GM10847 (cell line): ENCODE data around the gene PANX1.

Experiments used
- POLR2A ChIP-seq: IDR thresholded peaks from 2 replicates; pipeline ENCODE4 v1.6.1; 2011; ENCODE audit not compliant: insufficient read length; ENCODE audit errors: extremely low read depth

Gene PANX1

DNA sequence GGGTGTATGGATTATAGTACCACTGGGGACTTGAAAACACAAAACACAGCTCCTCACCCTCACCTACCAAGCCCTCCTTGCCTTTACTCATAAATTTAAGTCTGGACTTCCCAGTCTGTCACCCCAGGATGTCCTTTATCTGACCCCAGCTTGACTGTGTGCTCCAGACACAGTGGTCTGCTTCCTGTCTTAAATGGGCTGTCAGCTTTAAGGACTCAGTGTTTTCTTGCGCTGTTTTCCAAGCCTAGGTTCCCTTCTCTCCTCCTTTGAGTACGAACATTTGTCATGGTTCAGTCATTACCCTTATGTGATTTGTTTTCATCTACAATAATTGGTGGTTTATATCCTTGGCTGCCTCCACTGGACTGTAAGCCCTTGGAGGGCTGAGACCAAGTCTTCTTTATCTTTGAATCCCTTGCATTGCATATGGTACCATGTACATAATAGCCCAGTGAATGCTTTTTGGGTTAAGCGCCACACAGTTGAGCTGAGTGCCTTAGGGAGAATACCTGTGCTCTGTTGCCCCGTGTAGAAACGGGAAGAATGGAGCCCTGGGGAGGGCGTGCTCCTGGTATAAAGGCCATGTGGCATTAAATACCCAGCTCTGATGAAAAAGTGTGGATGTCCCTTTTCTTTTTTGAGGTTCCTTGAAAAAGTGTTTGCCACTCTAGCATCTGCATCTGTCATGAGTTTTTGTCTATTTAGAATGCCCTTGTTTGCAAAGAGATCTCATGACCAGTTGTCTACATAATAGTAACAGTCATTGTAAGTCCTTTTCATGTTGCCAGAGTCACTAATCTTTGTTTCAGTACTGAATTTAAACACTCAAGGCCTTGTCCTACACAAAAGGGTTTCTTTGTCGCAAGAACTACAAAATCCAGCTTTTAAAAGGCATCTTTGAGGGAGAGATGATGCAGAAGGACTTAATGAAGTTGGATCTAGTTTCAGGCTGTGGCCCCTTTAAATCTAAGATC is 14.0 kb downstream of the PANX1 start:
- no peak for TF ChIP-seq POLR2A

DNA sequence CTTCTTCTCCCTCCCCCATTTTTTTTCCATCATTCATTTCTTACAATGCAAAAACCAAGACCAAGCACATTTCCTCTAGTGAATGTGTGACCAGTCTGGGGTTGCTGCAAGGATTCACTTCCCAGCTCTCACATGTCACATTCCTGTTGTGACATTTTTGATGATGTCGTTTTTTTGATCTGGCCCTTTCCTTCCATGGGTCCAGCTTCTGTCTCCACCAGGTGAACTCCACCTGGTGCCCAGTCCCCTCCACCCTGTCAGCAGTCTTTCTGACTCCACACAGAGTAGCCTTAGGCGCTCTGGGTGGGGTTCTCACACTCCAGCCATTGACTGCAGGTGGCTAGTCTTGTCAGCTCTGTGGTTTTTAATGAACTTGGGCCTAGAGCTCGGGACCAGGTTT is 15.6 kb downstream of the PANX1 start:
- TF ChIP-seq POLR2A = no peak

DNA sequence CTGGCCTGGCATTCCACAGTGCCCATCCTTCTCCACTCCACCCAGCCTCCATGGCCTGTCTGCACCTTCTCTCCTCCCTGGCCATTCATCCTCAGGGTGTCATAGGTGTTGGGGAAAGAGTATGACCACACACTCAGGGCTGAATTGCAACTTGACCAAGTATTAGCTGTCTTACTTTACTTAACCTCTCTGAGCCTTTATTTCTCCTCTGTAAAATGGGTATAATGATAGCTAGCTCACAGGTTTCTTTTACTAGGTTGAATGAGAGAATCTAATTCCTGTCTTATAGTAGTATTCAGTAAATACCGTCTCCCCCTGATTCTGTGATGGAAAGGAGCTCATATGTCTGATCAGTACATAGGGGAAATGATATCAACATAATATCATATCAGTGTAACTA is 16.0 kb downstream of the PANX1 start:
- TF ChIP-seq POLR2A = no peak

DNA sequence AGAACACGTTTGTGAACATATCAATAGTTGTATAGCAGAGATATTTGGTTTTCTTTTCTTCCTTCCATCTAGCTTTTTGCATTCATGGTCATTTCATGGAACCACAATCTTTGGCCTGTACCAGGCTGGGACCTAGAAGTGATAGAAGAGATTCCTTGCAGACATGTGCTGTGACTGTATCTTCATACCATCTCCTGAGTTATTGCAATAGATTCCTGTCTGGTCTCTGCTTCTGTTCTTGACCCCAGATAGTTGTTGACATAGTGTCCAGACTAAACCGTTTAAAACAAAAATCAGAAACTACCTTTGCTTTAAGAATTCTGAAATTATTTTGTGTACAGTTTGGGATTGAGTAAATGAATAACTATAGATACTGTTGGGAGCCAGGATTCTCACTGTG is 16.8 kb downstream of the PANX1 start:
- TF ChIP-seq POLR2A = no peak

DNA sequence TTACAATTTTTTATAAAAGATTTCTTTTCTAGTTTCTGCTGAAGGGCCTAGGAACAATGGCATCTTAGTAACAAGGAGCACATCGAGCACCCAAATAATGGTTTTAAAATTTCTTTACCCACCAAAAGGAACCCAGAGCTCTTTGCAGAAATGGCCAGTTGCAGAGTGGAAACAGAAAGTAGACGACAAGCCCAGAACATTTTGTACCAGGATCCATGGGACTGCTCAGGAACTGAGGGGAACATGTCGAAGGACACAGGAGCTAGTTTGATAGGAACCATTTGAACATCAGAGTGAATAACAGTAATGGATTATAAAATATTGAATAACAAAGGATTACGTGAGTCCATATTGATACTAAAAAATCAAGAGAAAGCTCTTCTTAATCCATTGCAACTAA is 17.3 kb downstream of the PANX1 start:
- no peak for TF ChIP-seq POLR2A

DNA sequence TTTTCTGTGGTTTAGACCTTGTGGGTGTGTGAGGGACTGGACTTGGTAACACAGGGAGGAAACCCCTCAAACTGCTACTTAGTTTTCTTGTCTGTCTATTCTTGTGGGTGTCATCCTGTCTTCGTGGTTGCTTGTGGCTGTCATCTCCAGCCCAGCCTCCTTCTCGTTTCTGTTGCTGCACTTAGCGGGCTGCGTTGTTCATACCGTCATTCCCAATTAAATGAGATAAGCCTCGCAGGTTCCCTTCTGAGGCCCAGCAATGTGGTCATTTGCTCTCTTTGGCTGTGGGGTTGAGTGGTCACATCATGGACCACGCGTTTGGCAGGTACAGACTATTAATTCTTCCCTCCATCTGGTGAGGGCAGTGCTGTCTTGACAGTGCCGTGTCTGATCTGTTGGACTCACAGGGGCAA is 18.8 kb downstream of the PANX1 start:
- TF ChIP-seq POLR2A = no peak

DNA sequence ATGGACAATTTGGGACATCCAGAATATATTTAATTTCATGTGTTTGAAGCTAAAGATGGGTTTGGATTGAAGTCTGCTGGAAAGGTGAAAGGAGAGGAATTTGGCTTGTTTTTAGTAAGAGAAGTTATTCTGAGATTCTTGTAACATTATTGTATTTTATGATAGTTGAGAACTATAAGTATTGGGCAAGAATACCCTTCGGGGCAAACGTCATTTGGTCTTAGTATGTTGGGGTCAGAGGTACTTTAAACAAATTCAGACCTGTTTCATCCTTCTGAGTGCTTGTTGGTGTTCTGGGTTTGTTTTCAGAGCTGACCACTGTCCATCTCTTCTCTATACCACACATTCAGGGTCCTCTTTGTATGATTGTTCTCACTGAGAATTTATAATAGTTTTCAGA is 19.5 kb downstream of the PANX1 start:
- TF ChIP-seq POLR2A = no peak

DNA sequence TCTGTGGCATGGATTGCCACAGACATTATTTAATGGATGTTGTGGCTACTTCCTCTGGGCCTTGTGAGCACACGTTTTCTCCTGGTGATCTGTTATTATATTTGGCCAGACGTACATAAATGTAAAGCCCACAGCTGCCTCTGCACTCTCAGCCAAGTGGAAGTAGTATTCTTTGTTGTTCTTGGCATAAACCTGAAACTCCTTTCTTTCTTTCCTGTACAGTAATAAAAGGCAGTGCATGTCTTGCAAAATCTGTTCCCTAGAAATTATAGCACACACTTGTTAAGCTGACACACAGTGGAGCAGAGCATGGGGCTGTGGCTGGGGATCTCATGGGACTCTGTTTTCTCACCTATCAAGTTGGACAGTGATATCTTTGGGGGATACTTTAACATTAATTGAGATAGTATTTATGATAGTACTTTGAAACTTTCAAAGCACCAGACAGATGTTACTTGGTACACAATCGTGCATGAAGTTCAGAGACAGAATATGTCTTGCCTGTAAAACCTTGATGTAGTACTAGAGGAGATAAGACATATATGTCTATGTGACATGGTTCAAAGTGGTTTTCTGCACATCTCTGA is 20.9 kb downstream of the PANX1 start:
- no peak for TF ChIP-seq POLR2A

DNA sequence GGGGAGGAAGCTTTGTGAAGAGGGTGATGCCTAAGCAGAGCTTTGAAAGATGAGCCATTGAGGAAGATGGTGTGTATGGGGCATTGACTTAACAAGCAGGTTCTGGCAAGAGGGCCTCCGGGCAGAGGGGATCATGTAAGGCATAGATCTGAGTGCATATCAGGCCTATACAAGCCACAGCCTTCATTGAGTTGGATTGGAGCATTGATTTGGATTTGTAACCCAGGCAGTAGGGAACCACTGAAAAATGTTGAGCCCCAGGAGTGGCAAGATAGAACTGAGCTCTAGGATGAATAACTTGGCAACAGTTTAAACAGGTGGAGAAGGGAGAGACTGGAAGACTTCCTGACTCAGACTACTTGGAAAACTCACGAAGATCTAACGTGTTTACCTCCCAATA is 21.4 kb downstream of the PANX1 start:
- TF ChIP-seq POLR2A = no peak

DNA sequence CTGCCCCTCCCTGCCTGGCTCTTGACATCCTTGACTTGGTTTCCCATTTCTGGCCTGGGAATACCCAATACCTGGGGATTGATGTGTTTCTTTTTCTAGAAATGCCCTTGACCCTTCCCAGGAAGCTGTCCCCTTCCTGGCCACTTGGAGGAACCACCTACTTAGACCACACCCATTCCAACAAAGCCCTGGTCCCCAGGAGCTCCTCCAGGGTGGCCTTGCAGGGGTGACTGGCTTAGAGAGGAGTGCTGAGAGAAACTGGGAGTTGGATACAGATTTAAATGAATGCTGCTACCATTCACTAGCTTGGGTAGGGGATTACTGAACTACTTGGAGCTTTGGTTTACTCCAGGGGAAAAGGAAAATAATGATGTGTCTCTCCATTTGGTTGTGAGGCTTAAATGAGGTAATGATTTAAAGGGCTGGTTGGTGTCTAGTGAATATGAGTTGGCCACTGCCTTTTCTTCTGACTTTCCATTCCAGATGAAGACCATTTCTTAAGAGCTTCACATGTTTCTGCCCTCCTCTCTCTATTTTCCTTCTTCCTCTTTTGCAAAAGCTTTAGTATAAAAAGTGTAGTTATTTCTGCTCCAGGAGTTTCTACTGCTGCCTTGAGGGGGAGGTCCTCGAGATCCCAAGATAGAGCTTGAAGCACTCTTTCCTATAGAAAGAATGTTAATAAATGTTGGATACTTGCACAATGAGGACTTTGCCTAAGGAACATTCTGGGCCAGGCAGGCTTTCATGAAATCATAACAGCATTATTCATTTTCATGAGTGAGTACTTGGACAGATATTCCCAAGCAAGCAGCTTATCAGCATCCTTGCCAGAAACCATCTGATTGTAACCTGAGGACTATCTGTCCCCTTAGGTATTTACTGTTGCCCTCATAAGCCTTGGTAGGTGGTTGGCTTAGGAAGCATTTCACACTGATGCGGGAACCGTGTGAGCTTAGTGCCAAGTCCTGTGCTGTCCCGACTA is 22.4 kb downstream of the PANX1 start:
- TF ChIP-seq POLR2A = no peak

DNA sequence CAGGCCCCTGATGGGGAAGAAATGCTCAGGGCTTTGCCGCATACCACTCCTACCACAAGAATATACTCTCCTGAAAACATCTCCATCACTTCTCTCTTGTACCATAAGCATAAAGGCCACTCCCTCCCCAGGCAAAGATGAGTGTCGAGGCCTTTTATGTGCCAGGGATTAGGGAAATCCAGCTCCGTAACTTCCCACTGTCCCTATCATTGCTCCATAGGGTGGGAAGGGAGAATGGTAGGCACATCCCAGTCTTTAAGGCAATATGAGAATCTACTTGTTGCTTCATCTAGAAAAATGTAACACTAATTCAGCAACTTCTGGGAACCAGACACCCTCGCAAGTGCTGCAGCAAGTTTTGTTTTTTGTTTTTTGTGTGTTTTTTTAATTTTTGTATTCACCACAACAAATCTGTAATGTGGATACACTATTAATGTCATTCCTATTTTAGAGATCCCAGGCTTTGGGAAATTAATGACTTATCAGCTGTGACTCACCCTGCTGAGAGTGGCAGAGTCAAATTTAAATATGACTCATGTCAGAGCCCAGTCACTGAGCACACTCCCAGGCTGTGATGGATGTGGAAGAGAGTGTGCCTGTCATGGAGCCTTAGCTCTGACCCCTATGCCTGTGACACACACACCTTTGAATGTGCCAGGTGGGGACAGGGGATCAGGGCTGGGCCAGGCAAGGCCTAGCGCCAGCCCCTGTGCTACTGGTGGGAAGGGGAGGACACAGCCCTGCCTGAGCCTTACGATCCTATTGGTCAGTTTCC is 23.4 kb downstream of the PANX1 start:
- no peak for TF ChIP-seq POLR2A

DNA sequence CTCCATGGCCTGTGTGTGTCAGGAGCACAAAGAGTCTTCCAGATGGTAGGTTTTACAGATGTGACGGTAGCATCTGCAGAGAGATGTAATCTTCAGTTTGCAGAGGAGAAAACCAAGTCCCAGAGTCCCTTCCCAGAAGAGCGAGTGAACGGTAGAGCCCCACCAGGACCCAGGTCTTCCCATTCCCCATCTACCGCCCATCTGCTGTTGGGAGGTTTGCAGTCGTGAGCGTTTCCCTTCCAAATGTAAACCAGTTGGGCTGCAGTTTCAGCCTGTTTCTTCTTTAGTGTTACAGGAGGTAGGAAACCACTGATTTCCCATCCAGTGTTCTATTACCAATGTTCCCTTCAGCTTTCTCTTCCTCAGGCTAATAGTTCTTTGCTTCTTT is 24.0 kb downstream of the PANX1 start:
- TF ChIP-seq POLR2A = no peak

DNA sequence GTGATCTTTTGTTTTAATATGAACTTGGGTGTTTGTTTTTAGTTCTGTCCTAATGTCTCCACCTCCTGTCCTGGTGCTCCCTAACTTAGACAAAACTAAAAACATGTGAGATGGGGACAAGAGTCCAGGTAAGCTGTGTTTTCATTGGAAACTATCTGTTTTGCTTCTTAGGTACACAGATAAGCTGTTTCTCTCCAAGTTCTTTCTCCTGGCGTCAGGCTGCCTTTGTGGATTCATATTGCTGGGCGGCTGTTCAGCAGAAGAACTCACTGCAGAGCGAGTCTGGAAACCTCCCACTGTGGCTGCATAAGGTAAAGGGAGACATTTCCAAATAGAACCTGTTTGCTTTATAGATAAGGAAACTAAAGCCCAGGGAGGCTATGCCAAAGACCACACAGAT is 24.7 kb downstream of the PANX1 start:
- no peak for TF ChIP-seq POLR2A

DNA sequence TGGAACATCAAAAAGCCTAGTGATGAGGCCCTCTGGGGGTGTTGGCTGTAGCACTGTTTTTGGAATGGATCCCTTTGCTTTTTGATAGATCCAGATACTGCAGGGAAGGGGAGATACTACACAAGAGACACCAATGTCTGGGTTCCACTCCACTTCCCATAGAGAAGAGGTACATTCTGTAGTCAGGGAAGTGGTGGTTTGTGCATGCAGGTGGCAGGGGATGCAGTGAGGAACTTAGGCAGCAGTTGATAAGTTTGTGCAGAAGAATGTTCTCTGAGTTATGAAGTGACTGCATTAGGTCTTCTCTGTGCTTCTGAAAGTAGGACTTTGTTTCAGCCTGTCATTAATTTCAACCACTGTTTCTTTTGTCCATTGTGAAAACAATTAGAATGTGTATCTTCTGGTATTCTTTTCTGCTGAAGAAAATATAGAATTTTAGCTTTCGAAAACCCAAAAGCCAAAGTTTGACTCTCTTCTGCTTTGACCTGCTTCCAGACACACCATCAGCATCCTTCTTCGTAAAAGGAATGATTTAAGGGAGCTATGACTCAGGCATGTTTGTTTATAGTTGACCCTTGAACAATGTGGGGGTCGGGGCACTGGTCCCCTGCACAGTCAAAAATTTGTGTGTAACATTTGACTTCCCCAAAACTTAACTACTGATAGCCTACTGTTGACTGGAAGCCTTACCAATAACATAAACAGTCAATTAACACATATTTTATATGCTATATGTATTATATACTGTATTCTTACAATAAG is 25.6 kb downstream of the PANX1 start:
- TF ChIP-seq POLR2A = no peak
